CD4-positive, alpha-beta T cell (primary cell): ENCODE results near the gene SOD2. TPM values are rescaled to one million over a fixed set of nuclear protein-coding genes. Genes with fewer than 3 reads are reported as not detected.

Experiments used
- ATAC-seq: fragments of 200-7000 bp; cut with Tn5 transposase; one replicate; pipeline ENCODE4 v1.10.0; 2022; ENCODE audit warnings: mild to moderate bottlenecking; ENCODE audit not compliant: poor library complexity
- CTCF ChIA-PET: fragments of 350-600 bp; sonication (Branson Sonifier 250); formaldehyde crosslinking; loops from one replicate; lab custom pipeline; 2021; ENCODE audit warnings: antibody characterized with exemption, inconsistent platforms; lab: Charles Lee
- POLR2A ChIA-PET: fragments of 350-600 bp; sonication (Branson Sonifier 250); formaldehyde crosslinking; loops from one replicate; lab custom pipeline; 2021; ENCODE audit warnings: antibody characterized with exemption, inconsistent platforms; lab: Charles Lee
- DNase-seq, 14 experiments: peaks; one replicate each; pipeline ENCODE4 v3.0.0-alpha.2; 2013 to 2020; ENCODE audit warnings: mixed read lengths in 2 of 14
- H3K27ac ChIP-seq, 2 donors: one replicate each; pipeline versions ENCODE4 v1.5.1 to v1.7.0; 2013; ENCODE audit warnings: low read length in 2 of 2, low read depth in 1 of 2, mild to moderate bottlenecking in 1 of 2
- H3K27me3 ChIP-seq, 2 experiments: 1 replicate in 1 of 2; 2 replicates in 1 of 2; pipeline versions ENCODE4 v1.6.1 to v1.7.0; 2013; ENCODE audit warnings: low read length in 2 of 2, control low read depth in 1 of 2, mild to moderate bottlenecking in 1 of 2, moderate library complexity in 1 of 2; ENCODE audit not compliant: insufficient read depth in 2 of 2, control insufficient read depth in 1 of 2
- H3K36me3 ChIP-seq: one replicate; pipeline ENCODE4 v1.6.1; 2013; ENCODE audit warnings: low read length, control low read depth; ENCODE audit not compliant: insufficient read depth
- H3K4me1 ChIP-seq: one replicate; pipeline ENCODE4 v1.6.1; 2013; ENCODE audit warnings: low read length, control low read depth; ENCODE audit not compliant: insufficient read depth
- H3K4me3 ChIP-seq: one replicate; pipeline ENCODE4 v1.5.1; 2013; ENCODE audit warnings: mild to moderate bottlenecking, low read length, moderate library complexity
- H3K9me3 ChIP-seq, 2 experiments: 1 replicate in 1 of 2; 2 replicates in 1 of 2; pipeline versions ENCODE4 v1.6.1 to v1.7.0; 2013; ENCODE audit warnings: low read length in 2 of 2, mild to moderate bottlenecking in 2 of 2, control low read depth in 1 of 2, moderate library complexity in 1 of 2; ENCODE audit not compliant: control insufficient read depth in 1 of 2, insufficient read depth in 1 of 2
- H3K27ac Mint-ChIP-seq: one replicate; pipeline ENCODE4 v1.8.0; 2020; ENCODE audit warnings: mixed read lengths
- H3K27me3 Mint-ChIP-seq: one replicate; pipeline ENCODE4 v1.8.0; 2021; ENCODE audit warnings: mixed read lengths
- H3K36me3 Mint-ChIP-seq: one replicate; pipeline ENCODE4 v1.8.0; 2021; ENCODE audit warnings: low read depth, mixed read lengths
- H3K4me1 Mint-ChIP-seq: one replicate; pipeline ENCODE4 v1.8.0; 2021; ENCODE audit warnings: low read depth, mixed read lengths
- H3K4me3 Mint-ChIP-seq: one replicate; pipeline ENCODE4 v1.8.0; 2020; ENCODE audit warnings: mild to moderate bottlenecking, mixed read lengths
- H3K9me3 Mint-ChIP-seq: one replicate; pipeline ENCODE4 v1.8.0; 2020; ENCODE audit warnings: mixed read lengths
- intact Hi-C, 2 experiments: fragments of 100-400 bp; cut with DNase I in 1 of 2; cut with micrococcal nuclease in 1 of 2; formaldehyde crosslinking; loops; one replicate each; pipeline versions ENCODE4 v1.15.1 to v1.9.0; 2023 to 2025; cut with DNase I, micrococcal nuclease
- total RNA-seq, 174 experiments: library from RNA in 2 of 174; stranded (reverse) in 2 of 174; gene quantifications; one replicate each; pipeline ENCODE4 v1.2.3 and lab custom pipeline; 2021 to 2026
- TF ChIP-seq, protein P1 (sequence below): fragments of 200-600 bp; IDR thresholded peaks from one replicate; pipeline ENCODE4 v1.8.0; 2022; ENCODE audit warnings: antibody characterized with exemption, mild to moderate bottlenecking

Gene SOD2
- total RNA-seq, 2 experiments from 2014 or later: 182 to 195 TPM

- Histone ChIP-seq H3K27me3 (no peaks in the 10 kb centered on the region), H3K36me3 (peaks cover 14% of the 10 kb centered on the region), H3K4me3 (no peak overlapping the region), H3K4me1 (peaks cover 9% of the 10 kb centered on the region), H3K27ac (no peak overlapping the region), H3K9me3 (no peaks in the 10 kb centered on the region)
- Mint-ChIP-seq H3K4me3 (no peak overlapping the region), H3K36me3 (peaks cover 18% of the 10 kb centered on the region), H3K4me1 (peaks cover 30% of the 10 kb centered on the region), H3K27me3 (no peaks in the 10 kb centered on the region), H3K27ac (no peak overlapping the region), H3K9me3 (no peaks in the 10 kb centered on the region)
- POLR2A ChIA-PET: interaction anchor here (0.5 to 1.2 kb wide), 5 partner anchors 9 to 41 kb away, joined by 3 to 4 read pairs (median 3); partner anchors contain the start of gene ACAT2
- CTCF ChIA-PET: interaction anchor here (0.6 to 1.6 kb wide), 9 partner anchors 8 to 868 kb away, joined by 3 to 7 read pairs (median 4); no protein-coding TSS in a partner anchor
- intact Hi-C loops: loop anchor here (1.0 to 10.0 kb wide), 4 partner anchors 132 to 734 kb away; no protein-coding TSS in a partner anchor
- TF ChIP-seq, protein P1, sequence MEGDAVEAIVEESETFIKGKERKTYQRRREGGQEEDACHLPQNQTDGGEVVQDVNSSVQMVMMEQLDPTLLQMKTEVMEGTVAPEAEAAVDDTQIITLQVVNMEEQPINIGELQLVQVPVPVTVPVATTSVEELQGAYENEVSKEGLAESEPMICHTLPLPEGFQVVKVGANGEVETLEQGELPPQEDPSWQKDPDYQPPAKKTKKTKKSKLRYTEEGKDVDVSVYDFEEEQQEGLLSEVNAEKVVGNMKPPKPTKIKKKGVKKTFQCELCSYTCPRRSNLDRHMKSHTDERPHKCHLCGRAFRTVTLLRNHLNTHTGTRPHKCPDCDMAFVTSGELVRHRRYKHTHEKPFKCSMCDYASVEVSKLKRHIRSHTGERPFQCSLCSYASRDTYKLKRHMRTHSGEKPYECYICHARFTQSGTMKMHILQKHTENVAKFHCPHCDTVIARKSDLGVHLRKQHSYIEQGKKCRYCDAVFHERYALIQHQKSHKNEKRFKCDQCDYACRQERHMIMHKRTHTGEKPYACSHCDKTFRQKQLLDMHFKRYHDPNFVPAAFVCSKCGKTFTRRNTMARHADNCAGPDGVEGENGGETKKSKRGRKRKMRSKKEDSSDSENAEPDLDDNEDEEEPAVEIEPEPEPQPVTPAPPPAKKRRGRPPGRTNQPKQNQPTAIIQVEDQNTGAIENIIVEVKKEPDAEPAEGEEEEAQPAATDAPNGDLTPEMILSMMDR: peak; percentile 72
- DNase-seq (peak in 12 of 14 experiments; percentile 12 to 87 (median 29)), ATAC-seq (peak; percentile 78)
Measured at GRCh38 chr6:159720708-159721107, 27.7 kb upstream of the SOD2 start.

- Histone ChIP-seq H3K27me3 (no peaks in the 10 kb centered on the region), H3K4me3 (no peak overlapping the region), H3K4me1 (peaks cover 4% of the 10 kb centered on the region), H3K9me3 (no peaks in the 10 kb centered on the region), H3K27ac (no peak overlapping the region), H3K36me3 (peaks cover 12% of the 10 kb centered on the region)
- Mint-ChIP-seq H3K27me3 (no peaks in the 10 kb centered on the region), H3K27ac (no peak overlapping the region), H3K4me1 (peaks cover 22% of the 10 kb centered on the region), H3K4me3 (no peak overlapping the region), H3K9me3 (no peaks in the 10 kb centered on the region), H3K36me3 (peaks cover 17% of the 10 kb centered on the region)
- TF ChIP-seq, protein P1: no peak
- no peak for DNase-seq
- ChIA-PET CTCF (interaction anchor here (1.3 to 1.8 kb wide), 2 partner anchors 28 to 71 kb away, joined by 3 read pairs; partner anchors contain the start of gene MRPL18), POLR2A (interaction anchor here (0.8 kb wide), 1 partner anchor 17 kb away, joined by 3 read pairs; no protein-coding TSS in a partner anchor)
- intact Hi-C loops: no loop called here
- ATAC-seq: no peak
Measured at GRCh38 chr6:159719287-159719686, 26.2 kb upstream of the SOD2 start.

DNA sequence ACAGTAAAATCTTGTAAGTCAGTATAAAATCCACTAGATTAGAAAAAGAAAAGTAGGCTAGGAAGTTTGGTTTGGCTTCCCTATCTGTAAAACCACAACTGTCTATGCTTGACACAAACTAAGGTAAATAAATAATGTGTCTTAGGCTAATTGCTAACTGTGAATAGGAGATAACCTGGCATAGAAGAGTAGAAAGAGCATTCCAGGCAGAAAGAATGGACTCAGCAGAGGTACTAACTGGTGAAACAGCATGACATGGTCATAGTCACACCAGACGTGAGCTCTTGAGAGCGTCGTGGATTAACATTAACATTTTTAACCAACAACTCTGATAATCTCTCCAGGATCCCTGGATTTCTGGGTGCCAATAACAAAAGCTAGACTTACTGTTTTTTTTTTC, 25.6 kb upstream of the SOD2 start:
- POLR2A ChIA-PET: interaction anchor here (0.8 kb wide), 1 partner anchor 8 kb away, joined by 4 read pairs; no protein-coding TSS in a partner anchor
- peaks cover 4% of the 10 kb centered on the region for H3K4me1 ChIP-seq

More for the DNA sequence above, 25.6 kb upstream of the SOD2 start:
- H3K4me1 Mint-ChIP-seq: peaks cover 20% of the 10 kb centered on the region
- ATAC-seq (no peak), DNase-seq (no peak)
- intact Hi-C loops: no loop called here
- no peaks in the 10 kb centered on the region for H3K27me3 ChIP-seq
- H3K4me3 Mint-ChIP-seq: no peak overlapping the region
- no peak overlapping the region for H3K27ac ChIP-seq
- H3K9me3 ChIP-seq: no peaks in the 10 kb centered on the region
- H3K27ac Mint-ChIP-seq: no peak overlapping the region
- H3K4me3 ChIP-seq: no peak overlapping the region
- H3K36me3 ChIP-seq: peaks cover 11% of the 10 kb centered on the region
- TF ChIP-seq, protein P1: no peak
- no peaks in the 10 kb centered on the region for H3K27me3 Mint-ChIP-seq
- CTCF ChIA-PET: interaction anchor here (1.3 to 1.8 kb wide), 2 partner anchors 28 to 72 kb away, joined by 3 read pairs; partner anchors contain the start of gene MRPL18
- peaks cover 13% of the 10 kb centered on the region for H3K36me3 Mint-ChIP-seq
- no peaks in the 10 kb centered on the region for H3K9me3 Mint-ChIP-seq
